GM18870 (cell line): Measurements from ENCODE around the gene NPAS3.

Experiments used
- ATAC-seq: cut with Tn5 transposase; IDR thresholded peaks from one replicate; pipeline ENCODE4 v1.9.1; 2021; ENCODE audit warnings: moderate library complexity; ENCODE audit not compliant: unreplicated experiment

NPAS3 gene

DNA sequence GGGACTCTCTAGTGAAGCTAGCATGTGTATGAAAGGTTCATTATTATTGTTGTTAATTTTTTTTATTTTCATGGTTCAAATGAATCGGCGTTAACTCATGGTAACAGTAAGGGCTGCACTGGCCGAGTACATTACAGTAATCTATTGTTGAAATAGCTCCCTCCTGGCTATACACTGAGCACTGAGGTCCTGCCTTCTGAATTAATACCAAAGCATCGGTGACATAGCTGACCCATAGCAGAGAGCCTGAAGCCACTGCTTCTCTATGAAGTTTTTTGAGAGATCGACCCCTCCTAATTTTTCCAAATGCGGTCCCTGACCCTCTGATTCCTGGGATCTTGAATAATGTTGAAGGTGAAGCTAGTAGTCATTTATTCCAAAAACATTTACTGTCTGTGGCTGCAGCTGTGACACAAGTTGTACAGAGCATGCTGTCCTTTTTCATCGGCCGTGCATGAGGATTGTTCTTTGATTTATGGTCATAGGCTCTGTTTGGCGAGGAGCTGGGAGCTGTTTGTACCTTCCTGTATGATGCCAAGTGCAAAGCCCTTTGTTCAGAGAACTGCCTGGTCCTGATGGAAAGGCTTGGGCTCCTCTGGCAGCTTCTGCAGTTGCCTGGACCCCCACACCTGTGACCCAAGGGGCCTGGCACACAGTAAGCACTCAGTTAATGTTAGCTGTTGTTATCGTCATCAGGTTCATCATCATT, 525.7 kb downstream of the NPAS3 start:
- no peak for ATAC-seq

DNA sequence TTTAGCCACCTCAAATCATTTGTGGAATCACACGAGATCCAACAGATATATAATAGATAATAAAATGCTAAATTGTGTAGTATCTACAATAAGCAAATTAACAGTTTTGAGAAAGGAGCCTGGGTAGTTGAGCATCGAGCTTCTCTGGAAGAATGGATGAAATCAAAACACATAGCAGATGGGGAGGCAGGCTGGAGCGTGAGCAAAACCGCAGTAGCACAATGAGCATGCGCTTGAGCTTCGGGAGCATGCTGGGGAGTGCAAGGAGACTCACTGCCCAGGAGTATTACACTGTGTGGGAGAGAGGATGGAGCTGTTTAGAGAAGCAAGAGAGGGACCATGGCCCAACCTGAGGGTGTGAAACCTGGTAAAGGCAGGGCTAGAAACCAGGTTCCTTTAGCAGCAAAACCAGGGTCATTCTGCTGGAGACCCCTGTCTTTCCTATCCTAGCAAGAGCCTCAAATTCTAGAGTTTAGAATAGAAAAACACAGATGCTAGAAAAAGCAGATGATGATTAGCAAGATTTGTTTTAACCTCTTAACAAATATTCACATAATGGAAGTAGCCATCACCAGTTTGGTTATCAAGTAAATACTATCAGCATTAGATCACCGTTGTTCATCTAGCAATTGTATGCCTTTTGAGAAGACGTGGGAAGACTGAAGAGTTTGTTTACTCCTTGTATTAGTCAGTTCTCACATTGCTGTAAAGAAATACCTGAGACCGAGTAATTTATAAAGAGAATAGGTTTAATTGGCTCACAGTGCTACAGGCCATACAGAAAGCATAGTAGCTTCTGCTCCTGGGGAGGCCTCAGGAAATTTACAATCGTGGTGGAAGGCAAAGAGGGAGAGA, 527.4 kb downstream of the NPAS3 start:
- ATAC-seq, result no peak

- ATAC-seq, result no peak
Measured at GRCh38 chr14:33467971-33468370, 529.3 kb downstream of the NPAS3 start.

DNA sequence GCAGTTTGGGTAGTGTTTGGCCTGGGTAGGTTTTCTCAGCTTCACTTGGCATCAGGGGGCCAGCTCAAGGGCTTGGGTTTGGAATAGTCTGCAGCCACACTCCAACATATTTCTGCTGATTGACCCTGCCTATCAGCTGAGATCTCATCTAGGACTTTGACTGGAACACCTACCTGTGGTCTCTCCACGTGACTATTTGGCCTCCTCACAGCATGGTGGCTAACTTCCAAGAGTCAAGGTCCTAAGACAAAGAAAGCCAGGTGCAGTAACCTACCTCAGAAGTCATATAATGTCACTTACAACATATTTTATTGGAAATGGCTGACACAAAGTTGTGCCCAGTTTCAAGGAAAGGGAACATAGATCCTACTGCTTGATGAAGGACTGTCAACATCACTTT, 531.2 kb downstream of the NPAS3 start:
- ATAC-seq, result no peak

DNA sequence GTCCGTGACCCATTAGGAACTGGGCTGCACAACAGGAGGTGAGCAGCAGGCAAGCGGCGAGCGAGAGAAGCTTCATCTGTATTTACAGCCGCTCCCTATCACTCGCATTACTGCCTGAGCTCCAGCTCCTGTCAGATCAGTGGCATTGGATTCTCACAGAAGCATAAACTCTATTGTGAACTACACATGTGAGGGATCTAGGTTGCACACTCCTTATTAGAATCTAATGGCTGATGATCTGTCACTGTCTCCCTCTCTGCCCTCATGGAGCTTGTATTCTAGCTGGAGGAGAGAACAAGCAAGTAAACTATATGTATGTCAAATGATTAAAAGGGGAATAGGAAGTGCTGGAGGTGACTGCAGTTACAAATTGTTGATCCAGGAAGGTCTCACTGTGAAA, 533.1 kb downstream of the NPAS3 start:
- no peak for ATAC-seq

DNA sequence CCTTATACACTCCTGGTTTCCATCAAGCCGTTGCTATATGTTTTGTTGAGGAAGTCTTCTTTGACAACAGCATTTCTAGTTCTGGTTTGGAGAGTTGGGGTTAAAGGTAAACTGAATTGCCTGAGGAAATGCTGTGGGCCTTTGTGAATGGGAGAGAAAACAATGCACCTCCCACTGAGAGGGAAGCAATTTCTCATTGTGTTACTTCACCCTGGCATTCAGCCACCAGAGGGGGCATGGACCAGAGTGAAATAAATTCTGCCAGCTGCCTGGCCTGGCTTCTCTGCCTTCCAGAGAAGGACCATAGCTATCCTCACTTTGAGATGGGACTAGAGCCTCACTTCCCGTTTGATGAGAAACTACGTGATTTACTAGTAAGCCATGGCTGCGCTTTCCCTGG, 536.9 kb downstream of the NPAS3 start:
- ATAC-seq, result no peak

- no peak for ATAC-seq
Measured at GRCh38 chr14:33477797-33478196, 539.1 kb downstream of the NPAS3 start.

DNA sequence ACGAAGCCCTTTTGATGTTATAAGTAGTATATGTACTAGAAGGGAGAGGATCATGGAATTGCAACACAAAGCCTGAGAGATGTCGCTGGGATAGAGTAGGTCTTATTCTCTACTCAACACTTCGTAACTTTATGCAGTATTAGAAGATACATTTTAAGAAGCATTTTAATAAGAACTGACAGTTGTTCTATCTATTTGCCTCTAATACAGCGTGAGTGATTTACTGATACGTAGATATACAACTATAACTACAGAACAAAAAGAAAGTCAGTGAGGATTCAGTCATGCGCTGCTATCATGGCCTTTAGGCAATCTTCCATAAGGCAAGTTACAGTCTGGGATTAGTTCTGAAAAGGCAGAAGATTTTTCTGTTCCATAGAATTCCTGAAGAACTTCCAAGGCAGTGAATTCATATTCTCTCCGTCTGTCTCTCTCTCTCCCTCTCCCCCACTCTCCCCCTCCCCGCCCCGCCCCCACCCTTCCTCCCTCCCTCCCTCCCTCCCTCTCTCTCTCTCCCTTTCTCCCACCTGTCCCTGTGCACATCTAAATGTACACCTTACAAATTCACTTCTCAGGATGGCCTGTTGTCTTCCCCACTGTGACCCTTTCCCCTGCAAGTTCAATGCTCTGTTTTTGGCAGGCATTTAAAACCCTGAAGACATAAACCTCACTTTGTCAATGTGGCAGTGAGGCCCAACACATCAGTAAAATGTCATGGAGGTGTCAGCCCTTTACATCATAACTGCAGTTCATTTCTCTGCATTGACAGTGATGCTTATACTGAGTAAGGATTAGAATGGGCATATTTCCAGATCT, 541.6 kb downstream of the NPAS3 start:
- ATAC-seq, result no peak

DNA sequence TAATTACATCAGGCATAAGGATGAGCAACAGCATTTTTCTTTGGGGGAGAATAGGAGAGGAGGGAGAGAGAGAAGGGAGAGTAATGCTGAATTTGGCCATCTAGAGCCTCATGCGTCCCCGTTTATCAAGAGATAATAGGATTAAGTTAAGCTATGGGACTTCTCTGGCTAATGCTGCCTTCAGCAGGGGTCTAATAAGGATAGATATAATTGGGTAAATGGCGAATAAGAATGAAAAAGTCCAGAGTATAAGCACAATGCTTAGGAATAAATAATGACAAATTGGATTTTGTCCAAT, 542.2 kb downstream of the NPAS3 start:
- ATAC-seq, result no peak

GRCh38 chr14:33483110-33483509, 544.4 kb downstream of the NPAS3 start:
- no peak for ATAC-seq

GRCh38 chr14:33483541-33483940, 544.9 kb downstream of the NPAS3 start:
- no peak for ATAC-seq

GRCh38 chr14:33484264-33484663, 545.6 kb downstream of the NPAS3 start:
- ATAC-seq, result no peak

GRCh38 chr14:33486332-33486890, 547.7 kb downstream of the NPAS3 start:
- no peak for ATAC-seq

- ATAC-seq, result no peak
Measured at GRCh38 chr14:33488582-33488981, 549.9 kb downstream of the NPAS3 start.

DNA sequence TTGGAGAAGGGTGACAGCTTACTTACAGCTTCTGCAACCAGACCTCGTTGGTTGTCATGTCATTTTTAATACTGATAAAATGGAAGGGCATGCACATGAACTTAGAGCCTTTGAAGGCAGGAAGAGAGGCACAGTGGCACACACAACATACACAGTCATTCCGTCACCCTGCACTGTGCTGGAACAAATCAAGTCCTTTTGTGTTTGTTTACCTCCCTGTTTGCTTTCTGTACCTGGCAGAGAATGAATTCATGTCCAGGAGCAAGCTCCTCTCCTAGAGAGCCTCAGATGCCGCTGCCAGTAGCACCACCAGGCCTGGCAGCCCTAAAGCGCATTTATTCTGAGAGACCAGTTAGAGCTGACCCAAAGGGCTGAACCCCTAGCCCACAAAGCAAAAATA, 551.9 kb downstream of the NPAS3 start:
- ATAC-seq, result no peak

- ATAC-seq, result no peak
Measured at GRCh38 chr14:33491112-33491511, 552.4 kb downstream of the NPAS3 start.

- no peak for ATAC-seq
Measured at GRCh38 chr14:33492491-33492890, 553.8 kb downstream of the NPAS3 start.

GRCh38 chr14:33493266-33493665, 554.6 kb downstream of the NPAS3 start:
- no peak for ATAC-seq

DNA sequence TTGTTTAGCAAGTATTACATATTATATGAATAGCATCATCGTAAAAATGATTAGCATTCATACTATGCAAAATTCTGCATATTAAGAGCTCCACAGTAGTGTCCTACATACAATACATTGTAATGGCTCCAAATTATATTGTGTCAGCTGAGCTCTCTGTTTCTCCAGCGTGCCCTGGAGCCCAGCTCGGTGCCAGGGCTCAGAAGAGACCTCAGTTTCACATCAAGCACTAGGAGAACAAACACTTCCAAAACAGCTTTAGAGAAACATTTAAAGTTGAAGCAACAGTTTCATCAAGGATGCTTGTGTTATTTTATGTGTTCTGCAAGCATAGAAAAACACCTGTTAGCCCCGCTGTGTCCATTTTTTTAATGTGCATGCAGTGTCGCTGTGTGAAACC, 555.3 kb downstream of the NPAS3 start:
- ATAC-seq, result no peak

- ATAC-seq, result no peak
Measured at GRCh38 chr14:33499687-33500086, 561.0 kb downstream of the NPAS3 start.
